Thoracic aorta (tissue), 2 donors: ENCODE measurements around the gene HORMAD1. TPM values are rescaled to one million over a fixed set of nuclear protein-coding genes. Genes with fewer than 3 reads are reported as not detected.
A peak's percentile ranks its signal among the peaks of the same experiment; 100 is the strongest.
"Not testable (repeated sequence)": the region's sequence is repeated elsewhere in the genome, so short reads cannot be mapped to it uniquely, and the experiment has no call there.

Experiments
- ATAC-seq: fragments of 150-250 bp; one replicate; pipeline ENCODE4 v1.8.0; 2017; ENCODE audit warnings: low read depth; ENCODE audit not compliant: insufficient number of reproducible peaks, low FRiP score
- DNase-seq: peaks from one replicate; pipeline ENCODE4 v3.0.0-alpha.2; 2020; ENCODE audit warnings: low spot score
- H3K27ac ChIP-seq, 2 donors: fragments of 200-600 bp; sonication (generic); 1 replicate in 1 of 2; 2 replicates in 1 of 2; pipeline ENCODE4 v1.5.1; 2016; ENCODE audit warnings: mild to moderate bottlenecking in 2 of 2, moderate library complexity in 2 of 2
- H3K27me3 ChIP-seq: fragments of 200-600 bp; sonication (generic); replicated peaks from 2 replicates; pipeline ENCODE4 v1.6.0; 2016; ENCODE audit warnings: mild to moderate bottlenecking; ENCODE audit not compliant: insufficient read depth
- H3K36me3 ChIP-seq: fragments of 200-600 bp; sonication (generic); one replicate; pipeline ENCODE4 v1.5.1; 2016
- H3K4me1 ChIP-seq, 2 donors: fragments of 200-600 bp; sonication (generic); 1 replicate in 1 of 2; 2 replicates in 1 of 2; pipeline versions ENCODE4 v1.5.1 to v1.6.0; 2016; ENCODE audit warnings: low read depth in 2 of 2, mild to moderate bottlenecking in 1 of 2; ENCODE audit not compliant: control insufficient read depth in 1 of 2
- H3K4me3 ChIP-seq: fragments of 200-600 bp; sonication (generic); 2 replicates; pipeline ENCODE4 v1.5.1; 2016; ENCODE audit warnings: mild to moderate bottlenecking
- H3K9me3 ChIP-seq: fragments of 200-600 bp; sonication (generic); 2 replicates; pipeline ENCODE4 v1.5.1; 2016
- total RNA-seq, 2 donors: library from RNA; depleted of rRNA; stranded (reverse); fragments of >200 nt; gene quantifications; one replicate each; pipeline versions ENCODE4 v1.1.0 to v1.2.3, GENCODE V29; 2016
- TF ChIP-seq, protein P1 (sequence below): fragments of 200-600 bp; sonication (generic); IDR thresholded peaks from one replicate; pipeline ENCODE4 v1.5.1; 2019; ENCODE audit warnings: antibody characterized with exemption

The HORMAD1 gene, protein sequence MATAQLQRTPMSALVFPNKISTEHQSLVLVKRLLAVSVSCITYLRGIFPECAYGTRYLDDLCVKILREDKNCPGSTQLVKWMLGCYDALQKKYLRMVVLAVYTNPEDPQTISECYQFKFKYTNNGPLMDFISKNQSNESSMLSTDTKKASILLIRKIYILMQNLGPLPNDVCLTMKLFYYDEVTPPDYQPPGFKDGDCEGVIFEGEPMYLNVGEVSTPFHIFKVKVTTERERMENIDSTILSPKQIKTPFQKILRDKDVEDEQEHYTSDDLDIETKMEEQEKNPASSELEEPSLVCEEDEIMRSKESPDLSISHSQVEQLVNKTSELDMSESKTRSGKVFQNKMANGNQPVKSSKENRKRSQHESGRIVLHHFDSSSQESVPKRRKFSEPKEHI
- not detected for total RNA-seq

DNA sequence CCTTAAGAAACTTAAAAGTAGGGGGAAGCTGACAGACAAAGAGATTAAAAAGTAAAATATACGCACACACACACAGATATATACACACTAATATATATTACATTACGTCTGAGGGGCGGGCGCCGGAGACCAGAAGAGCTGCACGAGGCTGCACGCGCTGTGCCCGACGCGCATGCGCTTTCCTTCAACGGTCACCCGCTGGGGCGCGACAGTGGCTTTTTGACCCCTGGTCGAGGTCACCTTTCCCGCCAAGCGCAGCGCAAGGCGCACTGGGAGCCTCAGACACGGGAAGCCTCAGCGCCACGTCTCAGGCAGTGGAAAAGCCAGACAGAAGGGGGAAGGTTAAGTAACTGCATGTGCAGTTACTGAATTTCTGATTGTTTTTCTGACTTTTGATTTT, at the start of gene HORMAD1:
Gene HORMAD1, minus strand, starts transcription at position 193 of the 400 bp plus-strand sequence. CDS start 1,390 bp downstream, outside the sequence.
- TF ChIP-seq, protein P1, sequence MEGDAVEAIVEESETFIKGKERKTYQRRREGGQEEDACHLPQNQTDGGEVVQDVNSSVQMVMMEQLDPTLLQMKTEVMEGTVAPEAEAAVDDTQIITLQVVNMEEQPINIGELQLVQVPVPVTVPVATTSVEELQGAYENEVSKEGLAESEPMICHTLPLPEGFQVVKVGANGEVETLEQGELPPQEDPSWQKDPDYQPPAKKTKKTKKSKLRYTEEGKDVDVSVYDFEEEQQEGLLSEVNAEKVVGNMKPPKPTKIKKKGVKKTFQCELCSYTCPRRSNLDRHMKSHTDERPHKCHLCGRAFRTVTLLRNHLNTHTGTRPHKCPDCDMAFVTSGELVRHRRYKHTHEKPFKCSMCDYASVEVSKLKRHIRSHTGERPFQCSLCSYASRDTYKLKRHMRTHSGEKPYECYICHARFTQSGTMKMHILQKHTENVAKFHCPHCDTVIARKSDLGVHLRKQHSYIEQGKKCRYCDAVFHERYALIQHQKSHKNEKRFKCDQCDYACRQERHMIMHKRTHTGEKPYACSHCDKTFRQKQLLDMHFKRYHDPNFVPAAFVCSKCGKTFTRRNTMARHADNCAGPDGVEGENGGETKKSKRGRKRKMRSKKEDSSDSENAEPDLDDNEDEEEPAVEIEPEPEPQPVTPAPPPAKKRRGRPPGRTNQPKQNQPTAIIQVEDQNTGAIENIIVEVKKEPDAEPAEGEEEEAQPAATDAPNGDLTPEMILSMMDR: no peak
- DNase-seq: no peak

DNA sequence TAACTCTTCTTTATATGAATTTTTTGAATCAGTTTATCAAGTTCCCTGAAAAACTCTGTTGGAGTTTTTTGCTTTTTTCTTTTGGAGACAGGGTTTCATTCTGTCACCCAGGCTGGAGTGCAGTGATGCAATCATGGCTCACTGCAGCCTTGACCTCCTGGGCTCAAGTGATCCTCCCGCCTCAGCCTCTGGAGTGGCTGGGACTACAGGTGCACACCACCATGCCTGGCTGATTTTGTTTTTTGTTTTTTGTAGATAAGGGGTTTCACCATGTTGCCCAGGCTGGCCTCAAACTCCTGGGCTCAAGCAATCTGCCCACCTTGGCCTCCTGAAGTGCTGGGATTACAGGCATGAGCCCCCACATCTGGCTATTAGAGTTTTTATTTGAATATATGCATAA, 47.0 kb upstream of the HORMAD1 start:
- not testable (repeated sequence) for H3K36me3 ChIP-seq, ATAC-seq, H3K27me3 ChIP-seq, H3K4me1 ChIP-seq, H3K4me3 ChIP-seq, H3K9me3 ChIP-seq, H3K27ac ChIP-seq, DNase-seq

More for the DNA sequence above, at the start of gene HORMAD1:
- H3K4me3 ChIP-seq: no peak within 1 kb of the TSS
- no peaks in the 10 kb centered on the region for H3K4me1 ChIP-seq
- no peak for ATAC-seq
- no peaks in the 10 kb centered on the region for H3K9me3 ChIP-seq
- H3K27me3 ChIP-seq: no peaks in the 10 kb centered on the region
- H3K36me3 ChIP-seq: no peaks in the 10 kb centered on the region
- no peak within 1 kb of the TSS for H3K27ac ChIP-seq

DNA sequence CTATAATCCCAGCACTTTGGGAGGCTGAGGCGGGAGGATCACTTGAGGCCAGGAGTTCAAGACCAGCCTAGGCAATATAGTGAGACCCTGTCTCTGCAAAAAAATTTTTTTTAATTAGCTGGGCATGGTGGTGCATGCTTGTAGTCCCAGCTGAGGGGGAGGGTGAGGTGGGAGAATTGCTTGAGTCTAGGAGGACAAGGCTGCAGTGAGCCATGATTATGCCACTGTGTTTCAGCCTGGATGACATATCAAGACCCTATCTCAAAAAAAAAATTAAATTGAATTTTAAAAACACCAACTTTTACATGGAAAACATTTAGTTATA, 45.2 kb upstream of the HORMAD1 start:
- not testable (repeated sequence) for H3K27ac ChIP-seq, H3K4me1 ChIP-seq, H3K36me3 ChIP-seq, H3K9me3 ChIP-seq, H3K27me3 ChIP-seq, ATAC-seq, DNase-seq
- peak overlapping the region; percentile 66 for H3K4me3 ChIP-seq

DNA sequence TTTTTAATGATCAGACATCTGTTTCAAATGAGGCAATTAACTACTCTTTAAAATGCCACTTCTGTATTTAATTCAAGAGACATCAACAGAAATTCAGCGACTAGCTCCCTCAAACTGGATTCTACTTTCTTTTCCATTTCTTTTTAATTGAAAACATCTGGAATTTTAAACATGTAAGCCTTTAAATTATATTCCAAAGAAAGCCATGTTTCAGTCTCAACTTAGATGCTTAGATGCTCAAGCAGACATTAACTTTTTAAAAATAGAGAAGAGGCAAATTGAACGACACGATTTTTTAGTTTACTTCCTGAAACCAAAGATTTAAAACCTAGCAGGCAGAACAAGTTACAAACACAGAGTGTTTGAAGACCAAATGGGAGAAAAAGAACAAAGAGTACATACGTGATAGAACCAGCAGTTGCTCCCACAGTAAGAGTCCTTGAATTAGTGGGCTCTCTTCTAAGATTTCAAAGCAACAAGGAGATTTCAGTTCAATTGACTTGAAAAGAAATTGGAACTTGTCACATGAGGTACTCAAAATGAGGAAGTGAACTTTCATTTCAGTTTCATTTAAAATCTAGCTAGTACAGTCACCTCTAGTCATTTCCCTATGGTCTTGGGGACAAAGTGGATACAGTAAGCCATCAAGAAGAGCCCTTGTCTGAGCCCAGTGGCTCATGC, 44.7 kb upstream of the HORMAD1 start, which contains the start of gene CTSS:
Gene CTSS, minus strand, starts transcription at position 483 of the 681 bp plus-strand sequence. CDS start 1,015 bp downstream, outside the sequence.
- TF ChIP-seq, protein P1: no peak
- ATAC-seq: no peak

DNA sequence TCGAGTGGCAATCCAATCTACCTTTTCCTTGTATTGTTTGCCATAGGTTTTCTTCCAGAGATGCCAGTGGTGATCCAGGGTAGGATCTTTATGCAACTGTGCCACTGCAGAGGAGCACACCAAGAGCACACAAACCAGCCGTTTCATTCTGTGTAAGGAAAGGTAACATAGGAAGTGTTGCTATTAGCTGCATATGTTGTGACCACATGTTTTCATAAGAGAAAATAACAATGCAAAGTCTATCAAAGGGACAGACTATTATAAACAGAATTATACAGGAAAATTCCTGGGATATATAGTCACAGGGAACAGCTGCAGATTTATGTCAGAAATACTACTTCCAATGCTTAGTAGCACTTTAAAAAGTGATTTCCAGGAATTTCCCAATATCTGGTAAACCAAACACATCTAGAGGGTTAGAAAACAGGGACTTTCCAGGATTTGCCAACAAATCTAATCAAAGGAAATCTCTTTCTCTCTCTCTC, 44.0 kb upstream of the HORMAD1 start:
- Histone ChIP-seq H3K27ac (no peak overlapping the region), H3K9me3 (no peaks in the 10 kb centered on the region), H3K36me3 (no peaks in the 10 kb centered on the region), H3K27me3 (no peaks in the 10 kb centered on the region), H3K4me1 (peaks cover 4 to 5% of the 10 kb centered on the region in 2 donors), H3K4me3 (peak overlapping the region; percentile 66)
- no peak for DNase-seq
- ATAC-seq: no peak
- TF ChIP-seq, protein P1: no peak

More for the DNA sequence above, 44.7 kb upstream of the HORMAD1 start, which contains the start of gene CTSS:
- Histone ChIP-seq H3K9me3 (no peaks in the 10 kb centered on the region), H3K4me1 (peaks cover 4 to 5% of the 10 kb centered on the region in 2 donors), H3K27ac (peak within 1 kb of the TSS in 1 of 2 donors; percentile 43), H3K36me3 (no peaks in the 10 kb centered on the region), H3K4me3 (peak within 1 kb of the TSS; percentile 66), H3K27me3 (no peaks in the 10 kb centered on the region)
- no peak for DNase-seq

DNA sequence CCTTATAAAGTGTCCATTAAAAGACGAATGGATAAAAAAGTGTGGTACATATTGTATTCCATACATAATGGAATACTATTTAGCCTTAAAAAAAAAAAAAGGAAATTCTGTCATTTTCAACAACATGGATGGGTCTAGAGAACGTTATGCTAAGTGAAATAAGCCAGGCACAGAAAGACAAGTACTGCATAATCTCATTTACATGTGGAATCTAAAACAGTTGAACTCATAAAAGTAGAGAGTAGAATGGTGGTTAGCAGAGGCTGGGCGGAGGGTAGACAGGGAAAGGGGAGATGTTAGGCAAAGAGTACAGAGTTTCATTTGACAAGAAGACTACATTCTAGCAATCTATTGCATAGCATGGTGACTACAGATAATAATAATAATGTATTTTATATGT, 42.3 kb upstream of the HORMAD1 start:
- H3K27me3 ChIP-seq: no peaks in the 10 kb centered on the region
- DNase-seq (no peak), ATAC-seq (no peak)
- H3K9me3 ChIP-seq: no peaks in the 10 kb centered on the region
- peaks cover 4 to 5% of the 10 kb centered on the region in 2 donors for H3K4me1 ChIP-seq
- H3K27ac ChIP-seq: no peak overlapping the region
- H3K4me3 ChIP-seq: no peak overlapping the region
- TF ChIP-seq, protein P1: no peak
- no peaks in the 10 kb centered on the region for H3K36me3 ChIP-seq
